Central memory CD8-positive, alpha-beta T cell (primary cell): Measurements from ENCODE around the gene DYSF.
"Not testable (repeated sequence)": the region's sequence is repeated elsewhere in the genome, so short reads cannot be mapped to it uniquely, and the experiment has no call there.

Experiments used
- ATAC-seq: fragments of 150-1000 bp; cut with Tn5 transposase; replicated peaks from 2 replicates; pipeline ENCODE4 v1.10.0; 2022; ENCODE audit warnings: mild to moderate bottlenecking, moderate FRiP score, moderate number of reproducible peaks; ENCODE audit not compliant: poor library complexity, severe bottlenecking; ENCODE audit errors: extremely low read depth
- DNase-seq, 2 donors: peaks; one replicate each; pipeline ENCODE4 v3.0.0; 2021; ENCODE audit warnings: low spot score in 2 of 2
- H3K27ac Mint-ChIP-seq: one replicate; pipeline ENCODE4 v1.8.0; 2022; ENCODE audit warnings: low read depth, mild to moderate bottlenecking, moderate library complexity, mixed read lengths
- H3K27me3 Mint-ChIP-seq: one replicate; pipeline ENCODE4 v1.8.0; 2022; ENCODE audit warnings: mixed read lengths
- H3K36me3 Mint-ChIP-seq: one replicate; pipeline ENCODE4 v1.8.0; 2022; ENCODE audit warnings: mild to moderate bottlenecking, moderate library complexity, mixed read lengths; ENCODE audit not compliant: insufficient read depth
- H3K4me1 Mint-ChIP-seq: one replicate; pipeline ENCODE4 v1.8.0; 2022; ENCODE audit warnings: mixed read lengths
- H3K4me3 Mint-ChIP-seq: one replicate; pipeline ENCODE4 v1.8.0; 2022; ENCODE audit warnings: mild to moderate bottlenecking, moderate library complexity, mixed read lengths
- H3K9me3 Mint-ChIP-seq: one replicate; pipeline ENCODE4 v1.8.0; 2022; ENCODE audit warnings: mixed read lengths

Gene DYSF

GRCh38 chr2:71482055-71482454 is 28.7 kb downstream of the DYSF start:
- no peak overlapping the region for H3K27ac Mint-ChIP-seq
- H3K9me3 Mint-ChIP-seq: no peaks in the 10 kb centered on the region
- no peak for DNase-seq
- no peak overlapping the region for H3K4me3 Mint-ChIP-seq
- H3K36me3 Mint-ChIP-seq: no peaks in the 10 kb centered on the region
- peaks cover 52% of the 10 kb centered on the region for H3K27me3 Mint-ChIP-seq
- H3K4me1 Mint-ChIP-seq: no peaks in the 10 kb centered on the region
- no peak for ATAC-seq

- Mint-ChIP-seq H3K4me3 (no peak overlapping the region), H3K9me3 (no peaks in the 10 kb centered on the region), H3K27ac (no peak overlapping the region), H3K4me1 (no peaks in the 10 kb centered on the region), H3K27me3 (peaks cover 52% of the 10 kb centered on the region), H3K36me3 (no peaks in the 10 kb centered on the region)
- ATAC-seq: no peak
- no peak for DNase-seq
These were observed 29.9 kb downstream of the DYSF start for GRCh38 chr2:71483246-71483645.

- no peak overlapping the region for H3K4me3 Mint-ChIP-seq
- H3K36me3 Mint-ChIP-seq: no peaks in the 10 kb centered on the region
- H3K27me3 Mint-ChIP-seq: peaks cover 43% of the 10 kb centered on the region
- H3K9me3 Mint-ChIP-seq: no peaks in the 10 kb centered on the region
- no peak for ATAC-seq
- H3K4me1 Mint-ChIP-seq: no peaks in the 10 kb centered on the region
- no peak overlapping the region for H3K27ac Mint-ChIP-seq
- DNase-seq: no peak
These were observed 31.0 kb downstream of the DYSF start for GRCh38 chr2:71484354-71484753.

- ATAC-seq (no peak), DNase-seq (no peak)
- Mint-ChIP-seq H3K4me3 (no peak overlapping the region), H3K9me3 (no peaks in the 10 kb centered on the region), H3K36me3 (no peaks in the 10 kb centered on the region), H3K4me1 (no peaks in the 10 kb centered on the region), H3K27ac (no peak overlapping the region), H3K27me3 (peaks cover 29% of the 10 kb centered on the region)
These were observed 33.7 kb downstream of the DYSF start for GRCh38 chr2:71486881-71487640.

- ATAC-seq, H3K4me1 Mint-ChIP-seq, H3K9me3 Mint-ChIP-seq, DNase-seq, H3K27ac Mint-ChIP-seq, H3K4me3 Mint-ChIP-seq, H3K36me3 Mint-ChIP-seq: not testable (repeated sequence)
- peaks cover 13% of the 10 kb centered on the region for H3K27me3 Mint-ChIP-seq
These were observed 38.2 kb downstream of the DYSF start for GRCh38 chr2:71491551-71491950.

- no peaks in the 10 kb centered on the region for H3K9me3 Mint-ChIP-seq
- no peak overlapping the region for H3K27ac Mint-ChIP-seq
- ATAC-seq: no peak
These were observed 38.8 kb downstream of the DYSF start for GRCh38 chr2:71492112-71492511.

GRCh38 chr2:71494091-71494490 is 40.7 kb downstream of the DYSF start:
- Mint-ChIP-seq H3K4me1 (no peaks in the 10 kb centered on the region), H3K4me3 (no peak overlapping the region), H3K27me3 (peaks cover 10% of the 10 kb centered on the region), H3K27ac (no peak overlapping the region), H3K36me3 (no peaks in the 10 kb centered on the region), H3K9me3 (no peaks in the 10 kb centered on the region)
- ATAC-seq (no peak), DNase-seq (no peak)

More at GRCh38 chr2:71492112-71492511, 38.8 kb downstream of the DYSF start:
- DNase-seq: no peak
- Mint-ChIP-seq H3K36me3 (no peaks in the 10 kb centered on the region), H3K27me3 (peaks cover 10% of the 10 kb centered on the region), H3K4me3 (no peak overlapping the region), H3K4me1 (no peaks in the 10 kb centered on the region)

- Mint-ChIP-seq H3K4me3 (no peak overlapping the region), H3K9me3 (no peaks in the 10 kb centered on the region), H3K4me1 (no peaks in the 10 kb centered on the region), H3K27me3 (peaks cover 10% of the 10 kb centered on the region), H3K36me3 (no peaks in the 10 kb centered on the region), H3K27ac (no peak overlapping the region)
- no peak for ATAC-seq
- no peak for DNase-seq
These were observed 41.3 kb downstream of the DYSF start for GRCh38 chr2:71494523-71495155.

GRCh38 chr2:71496156-71496770 is 42.9 kb downstream of the DYSF start:
- Mint-ChIP-seq H3K9me3 (no peaks in the 10 kb centered on the region), H3K27ac (no peak overlapping the region), H3K4me3 (no peak overlapping the region)

GRCh38 chr2:71498261-71498701 is 44.9 kb downstream of the DYSF start:
- Mint-ChIP-seq H3K27ac (no peak overlapping the region), H3K4me3 (no peak overlapping the region), H3K36me3 (no peaks in the 10 kb centered on the region), H3K4me1 (no peaks in the 10 kb centered on the region), H3K27me3 (peaks cover 3% of the 10 kb centered on the region), H3K9me3 (no peaks in the 10 kb centered on the region)
- ATAC-seq (no peak), DNase-seq (no peak)

More at GRCh38 chr2:71496156-71496770, 42.9 kb downstream of the DYSF start:
- Mint-ChIP-seq H3K4me1 (no peaks in the 10 kb centered on the region), H3K36me3 (no peaks in the 10 kb centered on the region), H3K27me3 (peaks cover 10% of the 10 kb centered on the region)
- no peak for DNase-seq
- ATAC-seq: no peak

GRCh38 chr2:71499691-71500090 is 46.3 kb downstream of the DYSF start:
- H3K36me3 Mint-ChIP-seq: no peaks in the 10 kb centered on the region
- H3K27ac Mint-ChIP-seq: no peak overlapping the region
- H3K9me3 Mint-ChIP-seq: no peaks in the 10 kb centered on the region
- peaks cover 8% of the 10 kb centered on the region for H3K27me3 Mint-ChIP-seq
- H3K4me3 Mint-ChIP-seq: no peak overlapping the region
- H3K4me1 Mint-ChIP-seq: no peaks in the 10 kb centered on the region
- DNase-seq (no peak), ATAC-seq (no peak)

- H3K27me3 Mint-ChIP-seq: peaks cover 8% of the 10 kb centered on the region
- DNase-seq (no peak), ATAC-seq (no peak)
- no peak overlapping the region for H3K4me3 Mint-ChIP-seq
- H3K4me1 Mint-ChIP-seq: no peaks in the 10 kb centered on the region
- no peaks in the 10 kb centered on the region for H3K9me3 Mint-ChIP-seq
- H3K36me3 Mint-ChIP-seq: no peaks in the 10 kb centered on the region
- H3K27ac Mint-ChIP-seq: no peak overlapping the region
These were observed 47.2 kb downstream of the DYSF start for GRCh38 chr2:71500426-71501079.
